Measurements from ENCODE around the gene KCNQ1.

DNA sequence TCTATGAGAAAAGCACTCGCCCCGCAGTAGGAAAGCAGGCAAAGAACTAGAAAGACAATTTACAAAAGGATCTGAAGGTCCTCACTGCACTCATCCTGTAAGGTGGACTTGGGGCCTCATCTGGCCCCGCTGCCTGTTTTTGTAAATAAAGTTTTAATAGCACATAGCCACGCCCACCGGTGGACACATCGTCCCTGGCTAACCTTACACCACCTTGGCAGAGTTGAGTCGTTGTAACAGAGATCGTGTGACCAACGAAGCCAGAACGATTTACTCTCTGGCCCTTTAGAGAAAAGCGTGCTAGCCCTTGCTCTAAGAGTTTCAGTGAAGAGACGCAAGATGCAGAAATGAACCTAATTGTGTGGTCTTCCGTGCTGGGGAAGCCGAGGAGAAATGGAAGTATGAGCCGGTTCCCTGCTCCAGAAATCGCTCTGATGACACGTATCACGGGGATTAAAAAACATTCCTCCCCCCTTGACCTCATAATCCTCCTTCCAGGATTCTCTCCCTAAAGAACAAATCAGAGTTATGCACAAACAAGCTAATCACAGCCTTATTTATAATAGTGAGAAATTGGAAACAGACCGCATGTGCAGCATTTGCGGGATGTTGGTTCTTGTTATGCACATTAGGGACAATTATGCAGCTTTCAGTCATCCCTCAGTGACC lies 360.7 kb downstream of the KCNQ1 start:
- TF ChIP-seq EZH2phosphoT487 (IDR thresholded peaks at IDR 0.05; ENCODE audit: insufficient read depth, low read depth) = no peak
- no peak for TF ChIP-seq EZH2 (IDR thresholded peaks at IDR 0.05; ENCODE audit: insufficient read depth, poor library complexity, severe bottlenecking)
